PC-3 (cell line): ENCODE data around the gene ATF7. TPM values are rescaled to one million over a fixed set of nuclear protein-coding genes. Genes with fewer than 3 reads are reported as not detected.

ENCODE experiments used
- ATAC-seq: fragments of 200-7000 bp; cut with Tn5 transposase; 2 replicates; pipeline ENCODE4 v1.9.1; 2020; ENCODE audit warnings: mild to moderate bottlenecking, moderate library complexity
- BruUV-seq: library from RNA; stranded (reverse); fragments of 400-500 nt; replicated peaks from 2 replicates; lab custom pipeline; 2021; lab: Mats Ljungman, UMichigan
- CTCF ChIA-PET: fragments of 300-600 bp; sonication (Branson Sonifier 250); formaldehyde crosslinking; loops from one replicate; lab custom pipeline; 2022; ENCODE audit warnings: antibody characterized with exemption; lab: Charles Lee
- POLR2A ChIA-PET: fragments of 300-600 bp; sonication (Branson Sonifier 250); formaldehyde crosslinking; loops from one replicate; lab custom pipeline; 2022; ENCODE audit warnings: antibody characterized with exemption; ENCODE audit not compliant: unreplicated experiment; lab: Charles Lee
- DNase-seq: peaks from one replicate; pipeline ENCODE4 v3.0.0-alpha.2; 2015
- H2AFZ ChIP-seq: fragments of 300-600 bp; sonication (generic); 2 replicates; pipeline ENCODE4 v1.6.0; 2016; ENCODE audit warnings: antibody characterized with exemption, low read length
- H3F3A ChIP-seq: fragments of 300-600 bp; sonication (generic); one replicate; pipeline ENCODE4 v1.6.0; 2017; ENCODE audit warnings: antibody characterized with exemption, low read length, control low read depth, mild to moderate bottlenecking; ENCODE audit not compliant: unreplicated experiment
- H3K27ac ChIP-seq: fragments of 300-600 bp; sonication (generic); 2 replicates; pipeline ENCODE4 v1.5.1; 2016; ENCODE audit warnings: mild to moderate bottlenecking, low read length
- H3K27me3 ChIP-seq: fragments of 300-600 bp; sonication (generic); 2 replicates; pipeline ENCODE4 v1.6.1; 2016; ENCODE audit warnings: low read length, mixed read lengths
- H3K36me3 ChIP-seq: fragments of 300-600 bp; sonication (generic); 2 replicates; pipeline ENCODE4 v1.6.1; 2016; ENCODE audit warnings: low read depth, mixed run types, low read length, mixed read lengths
- H3K4me1 ChIP-seq: fragments of 300-600 bp; sonication (generic); 2 replicates; pipeline ENCODE4 v1.5.1; 2016; ENCODE audit warnings: low read length; ENCODE audit not compliant: insufficient read depth
- H3K4me2 ChIP-seq: fragments of 300-600 bp; sonication (generic); 2 replicates; pipeline ENCODE4 v1.6.0; 2016; ENCODE audit warnings: low read length
- H3K4me3 ChIP-seq: fragments of 300-600 bp; sonication (generic); 2 replicates; pipeline ENCODE4 v1.5.1; 2016; ENCODE audit warnings: mild to moderate bottlenecking, low read length, mixed read lengths
- H3K79me2 ChIP-seq: fragments of 300-600 bp; sonication (generic); 2 replicates; pipeline ENCODE4 v1.6.1; 2017; ENCODE audit warnings: low read length, mixed read lengths
- H3K9ac ChIP-seq: fragments of 300-600 bp; sonication (generic); 2 replicates; pipeline ENCODE4 v1.6.0; 2016; ENCODE audit warnings: mild to moderate bottlenecking, low read length
- H3K9me2 ChIP-seq: fragments of 300-600 bp; sonication (generic); replicated peaks from 2 replicates; pipeline ENCODE4 v1.6.1; 2016; ENCODE audit warnings: mixed run types, low read length, mixed read lengths
- H3K9me3 ChIP-seq: fragments of 300-600 bp; sonication (generic); 2 replicates; pipeline ENCODE4 v1.6.1; 2016; ENCODE audit warnings: low read length, mixed read lengths
- H4K20me1 ChIP-seq: fragments of 300-600 bp; sonication (generic); 2 replicates; pipeline ENCODE4 v1.6.1; 2016; ENCODE audit warnings: low read length, mixed read lengths
- EZH2 ChIP-seq: fragments of 300-600 bp; sonication (generic); IDR thresholded peaks from one replicate; pipeline ENCODE4 v1.6.1; 2017; ENCODE audit warnings: antibody characterized with exemption, mild to moderate bottlenecking, low read length; ENCODE audit not compliant: unreplicated experiment
- EZH2phosphoT487 ChIP-seq: fragments of 300-600 bp; sonication (generic); IDR thresholded peaks from 2 replicates; pipeline ENCODE4 v1.6.1; 2018; ENCODE audit warnings: mild to moderate bottlenecking, antibody characterized with exemption, low read length, borderline replicate concordance
- intact Hi-C: fragments of 100-400 bp; cut with micrococcal nuclease; formaldehyde crosslinking; loops from 2 replicates; pipeline ENCODE4 v1.9.0; 2023
- total RNA-seq: library from RNA; depleted of rRNA; stranded (reverse); fragments of >200 nt; gene quantifications from 2 replicates; pipeline ENCODE4 v1.2.3, GENCODE V29; 2014
- TF ChIP-seq, protein P1 (sequence below): fragments of 300-600 bp; sonication (generic); conservative IDR thresholded peaks from 2 replicates; pipeline ENCODE4 v1.5.1; 2017; ENCODE audit warnings: antibody characterized with exemption, low read depth, mild to moderate bottlenecking, low read length

Gene ATF7
- total RNA-seq, 1 experiment from 2014 or later = 7.9 TPM

DNA sequence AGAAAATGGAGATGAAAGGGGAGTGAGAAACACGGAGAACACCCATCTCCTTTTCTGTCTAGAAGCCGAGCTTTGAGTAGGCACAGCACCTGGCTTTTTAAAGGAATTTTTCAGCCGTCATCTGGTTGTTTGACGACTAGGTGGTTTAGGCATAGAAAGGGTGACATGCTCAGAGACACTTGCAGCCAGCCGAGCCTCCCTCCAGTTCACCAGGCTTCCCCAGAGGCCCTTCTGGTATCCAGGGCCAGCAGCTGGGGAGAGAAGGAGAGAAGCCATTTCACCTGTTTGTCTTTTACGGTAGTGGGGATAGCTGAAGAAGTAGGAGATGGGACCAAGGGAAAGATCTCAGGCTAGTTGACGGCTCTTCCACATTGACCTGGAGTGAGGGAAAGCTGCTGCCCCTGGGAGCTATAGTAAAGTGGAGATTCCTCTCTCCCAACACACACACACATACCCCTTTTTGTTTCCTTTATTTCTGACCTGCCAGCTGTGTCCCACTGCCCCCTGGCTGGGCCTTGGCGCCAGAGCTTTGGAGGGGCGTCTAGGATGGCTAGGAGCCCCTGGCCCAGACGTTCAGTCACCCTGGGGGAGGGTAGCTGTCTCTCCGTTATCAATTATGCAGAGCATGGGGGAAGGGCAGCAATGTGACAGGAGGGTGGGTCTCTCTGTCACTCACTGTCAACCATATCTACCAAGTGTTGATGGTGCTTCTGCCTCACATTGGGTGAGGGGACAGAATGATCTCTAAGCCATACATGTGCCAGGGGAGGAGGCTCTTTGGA is 132.4 kb downstream of the ATF7 start:
- intact Hi-C loops = no loop called here
- Histone ChIP-seq H3K4me3 (peak overlapping the region; percentile 65), H3K9me2 (no peaks in the 10 kb centered on the region), H3K27me3 (no peaks in the 10 kb centered on the region), H3K79me2 (no peaks in the 10 kb centered on the region), H3K4me2 (peak overlapping the region; percentile 84), H3K4me1 (peaks cover 7% of the 10 kb centered on the region; the same call in 1 of the 2 replicates), H3K9me3 (no peaks in the 10 kb centered on the region), H3K9ac (peak overlapping the region; percentile 35), H3F3A (no peaks in the 10 kb centered on the region), H2AFZ (peak overlapping the region; percentile 90), H4K20me1 (no peaks in the 10 kb centered on the region), H3K27ac (no peak overlapping the region), H3K36me3 (no peaks in the 10 kb centered on the region)
- TF ChIP-seq, protein P1, sequence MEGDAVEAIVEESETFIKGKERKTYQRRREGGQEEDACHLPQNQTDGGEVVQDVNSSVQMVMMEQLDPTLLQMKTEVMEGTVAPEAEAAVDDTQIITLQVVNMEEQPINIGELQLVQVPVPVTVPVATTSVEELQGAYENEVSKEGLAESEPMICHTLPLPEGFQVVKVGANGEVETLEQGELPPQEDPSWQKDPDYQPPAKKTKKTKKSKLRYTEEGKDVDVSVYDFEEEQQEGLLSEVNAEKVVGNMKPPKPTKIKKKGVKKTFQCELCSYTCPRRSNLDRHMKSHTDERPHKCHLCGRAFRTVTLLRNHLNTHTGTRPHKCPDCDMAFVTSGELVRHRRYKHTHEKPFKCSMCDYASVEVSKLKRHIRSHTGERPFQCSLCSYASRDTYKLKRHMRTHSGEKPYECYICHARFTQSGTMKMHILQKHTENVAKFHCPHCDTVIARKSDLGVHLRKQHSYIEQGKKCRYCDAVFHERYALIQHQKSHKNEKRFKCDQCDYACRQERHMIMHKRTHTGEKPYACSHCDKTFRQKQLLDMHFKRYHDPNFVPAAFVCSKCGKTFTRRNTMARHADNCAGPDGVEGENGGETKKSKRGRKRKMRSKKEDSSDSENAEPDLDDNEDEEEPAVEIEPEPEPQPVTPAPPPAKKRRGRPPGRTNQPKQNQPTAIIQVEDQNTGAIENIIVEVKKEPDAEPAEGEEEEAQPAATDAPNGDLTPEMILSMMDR = no peak
- no peak for TF ChIP-seq EZH2phosphoT487
- no peak for TF ChIP-seq EZH2
- ATAC-seq = peak; percentile 6
- no peak for DNase-seq
- TSS peak; percentile 84 for BruUV-seq
- POLR2A ChIA-PET = interaction anchor here (0.6 kb wide), 2 partner anchors 15 to 557 kb away, joined by 5 to 8 read pairs; no protein-coding TSS in a partner anchor
- CTCF ChIA-PET = no interaction called here

DNA sequence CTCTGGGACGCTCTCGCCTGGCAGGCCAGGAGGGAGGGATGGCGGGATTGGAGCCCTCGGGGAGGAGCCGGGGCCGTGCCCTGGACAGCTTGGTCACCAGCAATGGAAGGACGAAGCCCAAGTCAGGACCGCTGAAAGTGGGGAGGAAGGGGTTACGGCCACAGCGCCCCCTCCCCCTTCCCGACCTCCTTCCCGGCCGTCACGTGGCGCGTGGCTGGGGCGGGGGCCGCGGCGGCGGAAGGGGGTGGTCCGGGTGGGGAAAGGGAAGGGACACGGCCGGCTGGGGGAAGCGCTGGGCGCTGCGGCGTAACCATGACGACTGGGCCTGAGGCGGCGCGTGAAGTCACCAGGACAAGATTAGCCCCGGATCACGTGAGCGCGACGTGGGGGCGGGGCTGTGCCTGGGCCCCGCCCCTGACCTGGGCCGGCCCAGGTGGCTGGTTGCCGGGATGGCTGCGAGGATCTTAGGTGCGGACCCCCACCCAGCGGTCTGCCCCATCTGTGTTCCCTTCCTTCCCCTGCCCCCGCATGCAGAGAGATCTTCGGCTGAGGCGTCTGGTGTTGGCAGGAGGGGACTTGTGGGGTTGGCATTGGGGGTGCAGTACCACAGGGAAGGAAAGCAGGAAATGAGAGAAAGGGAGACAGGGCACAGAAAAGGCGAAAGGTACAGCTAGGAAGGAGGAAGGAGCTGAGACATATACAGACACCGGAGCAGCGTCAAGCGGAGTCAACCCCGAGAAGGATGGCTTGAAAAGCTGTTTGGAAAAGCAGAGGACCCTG is 133.2 kb downstream of the ATF7 start:
- BruUV-seq = no TSS peak
- Histone ChIP-seq H3K9ac (peak overlapping the region; percentile 35), H2AFZ (peak overlapping the region; percentile 90), H3K79me2 (no peaks in the 10 kb centered on the region), H3K9me2 (no peaks in the 10 kb centered on the region), H3F3A (no peaks in the 10 kb centered on the region), H3K36me3 (no peaks in the 10 kb centered on the region), H3K9me3 (no peaks in the 10 kb centered on the region), H3K4me1 (peaks cover 7% of the 10 kb centered on the region; the same call in 1 of the 2 replicates), H4K20me1 (no peaks in the 10 kb centered on the region), H3K4me2 (peak overlapping the region; percentile 84), H3K27ac (no peak overlapping the region), H3K4me3 (peak overlapping the region; percentile 65), H3K27me3 (no peaks in the 10 kb centered on the region)
- DNase-seq = peak; percentile 88
- peak; percentile 94 for ATAC-seq
- intact Hi-C loops = no loop called here
- TF ChIP-seq EZH2phosphoT487 (no peak), EZH2 (no peak)
- TF ChIP-seq, protein P1 = no peak
- POLR2A ChIA-PET = interaction anchor here (0.6 to 0.7 kb wide), 2 partner anchors 14 to 16 kb away, joined by 8 to 10 read pairs; no protein-coding TSS in a partner anchor
- CTCF ChIA-PET = no interaction called here
